Osteocyte (in vitro differentiated cells): ENCODE results near the gene GOT1. TPM values are rescaled to one million over a fixed set of nuclear protein-coding genes. Genes with fewer than 3 reads are reported as not detected.

Experiments
- DNase-seq: peaks from one replicate; pipeline ENCODE4 v3.0.0; 2021; ENCODE audit warnings: mixed read lengths; ENCODE audit not compliant: unreplicated experiment; ENCODE audit errors: extremely low spot score
- H3K27ac Mint-ChIP-seq: one replicate; pipeline ENCODE4 v1.8.0; 2021; ENCODE audit warnings: mild to moderate bottlenecking, mixed read lengths; ENCODE audit not compliant: unreplicated experiment
- H3K27me3 Mint-ChIP-seq: one replicate; pipeline ENCODE4 v1.8.0; 2021; ENCODE audit warnings: mixed read lengths; ENCODE audit not compliant: unreplicated experiment
- H3K36me3 Mint-ChIP-seq: one replicate; pipeline ENCODE4 v1.8.0; 2021; ENCODE audit warnings: mixed read lengths; ENCODE audit not compliant: unreplicated experiment
- H3K4me1 Mint-ChIP-seq: one replicate; pipeline ENCODE4 v1.8.0; 2021; ENCODE audit warnings: mixed read lengths; ENCODE audit not compliant: unreplicated experiment
- H3K4me3 Mint-ChIP-seq: one replicate; pipeline ENCODE4 v1.8.0; 2021; ENCODE audit warnings: mild to moderate bottlenecking, moderate library complexity, mixed read lengths; ENCODE audit not compliant: unreplicated experiment
- H3K9me3 Mint-ChIP-seq: one replicate; pipeline ENCODE4 v1.8.0; 2021; ENCODE audit warnings: mixed read lengths; ENCODE audit not compliant: unreplicated experiment
- CTCF ChIP-seq: fragments of 200-600 bp; sonication (generic); IDR thresholded peaks from 2 replicates; pipeline ENCODE4 v1.5.0; 2021; ENCODE audit warnings: antibody characterized with exemption, mild to moderate bottlenecking, moderate library complexity
- total RNA-seq: library from RNA; stranded (reverse); gene quantifications from 2 replicates; pipeline ENCODE4 v1.2.1, GENCODE V29; 2021

The GOT1 gene
- total RNA-seq, 1 donor from 2014 or later: 31.5 TPM

DNA sequence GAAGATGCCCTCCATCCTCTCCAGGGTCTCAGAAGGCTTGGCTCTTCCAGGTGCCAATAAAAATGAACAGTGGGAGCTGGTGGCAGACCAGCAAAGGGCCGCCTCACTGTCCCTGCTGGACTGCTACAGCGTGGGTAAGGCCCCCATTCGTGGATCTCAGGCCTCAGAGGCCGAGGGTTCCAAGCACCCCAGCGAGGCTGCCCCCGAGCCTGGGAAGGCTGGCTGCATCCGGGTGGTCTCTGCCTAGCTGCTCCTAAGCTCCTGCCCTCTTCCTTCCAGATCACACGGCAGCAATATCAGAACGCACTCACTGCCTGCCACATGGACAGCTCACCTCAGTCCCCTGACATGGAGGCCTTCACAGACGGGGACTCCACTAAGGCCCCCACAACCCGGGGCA is 42.9 kb downstream of the GOT1 start:
- no peak for DNase-seq
- H3K27ac Mint-ChIP-seq: no peak overlapping the region
- no peaks in the 10 kb centered on the region for H3K36me3 Mint-ChIP-seq
- no peak overlapping the region for H3K4me3 Mint-ChIP-seq
- peaks cover 12% of the 10 kb centered on the region for H3K4me1 Mint-ChIP-seq
- peaks cover 14% of the 10 kb centered on the region for H3K27me3 Mint-ChIP-seq
- no peaks in the 10 kb centered on the region for H3K9me3 Mint-ChIP-seq
- TF ChIP-seq CTCF: no peak

DNA sequence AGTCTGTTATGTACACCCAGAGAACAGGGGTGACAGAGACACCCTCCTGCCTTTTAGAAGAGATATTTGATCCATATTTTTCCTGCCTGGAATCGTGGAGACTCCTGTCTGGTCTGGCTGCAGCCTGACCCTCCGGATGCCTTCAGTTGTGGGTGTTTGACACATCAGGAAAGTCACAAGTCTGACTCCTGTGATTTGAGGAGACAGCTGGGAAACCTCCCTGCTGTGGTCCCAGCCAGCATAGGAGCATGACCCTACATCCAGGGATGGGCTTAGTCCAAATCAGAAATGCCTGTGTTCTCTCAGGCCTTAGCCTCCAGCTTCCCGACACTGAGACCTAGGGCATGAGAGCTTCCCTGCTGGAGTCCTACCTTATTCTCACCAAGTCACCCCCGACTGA is 43.4 kb downstream of the GOT1 start:
- DNase-seq: no peak
- Mint-ChIP-seq H3K4me3 (no peak overlapping the region), H3K27ac (no peak overlapping the region), H3K4me1 (peaks cover 7% of the 10 kb centered on the region), H3K36me3 (no peaks in the 10 kb centered on the region), H3K27me3 (peaks cover 14% of the 10 kb centered on the region), H3K9me3 (no peaks in the 10 kb centered on the region)
- TF ChIP-seq CTCF: no peak

GRCh38 chr10:99382176-99382575 is 48.2 kb downstream of the GOT1 start:
- no peak overlapping the region for H3K27ac Mint-ChIP-seq
- DNase-seq: no peak
- no peak for TF ChIP-seq CTCF
- no peak overlapping the region for H3K4me3 Mint-ChIP-seq
- no peaks in the 10 kb centered on the region for H3K9me3 Mint-ChIP-seq
- peaks cover 16% of the 10 kb centered on the region for H3K27me3 Mint-ChIP-seq
- peaks cover 3% of the 10 kb centered on the region for H3K4me1 Mint-ChIP-seq
- no peaks in the 10 kb centered on the region for H3K36me3 Mint-ChIP-seq

- no peak for DNase-seq
- Mint-ChIP-seq H3K36me3 (no peaks in the 10 kb centered on the region), H3K9me3 (no peaks in the 10 kb centered on the region), H3K27ac (no peak overlapping the region), H3K4me1 (peaks cover 23% of the 10 kb centered on the region), H3K4me3 (no peak overlapping the region), H3K27me3 (peaks cover 3% of the 10 kb centered on the region)
- TF ChIP-seq CTCF: no peak
Observed at GRCh38 chr10:99375426-99375825, 55.0 kb downstream of the GOT1 start.

DNA sequence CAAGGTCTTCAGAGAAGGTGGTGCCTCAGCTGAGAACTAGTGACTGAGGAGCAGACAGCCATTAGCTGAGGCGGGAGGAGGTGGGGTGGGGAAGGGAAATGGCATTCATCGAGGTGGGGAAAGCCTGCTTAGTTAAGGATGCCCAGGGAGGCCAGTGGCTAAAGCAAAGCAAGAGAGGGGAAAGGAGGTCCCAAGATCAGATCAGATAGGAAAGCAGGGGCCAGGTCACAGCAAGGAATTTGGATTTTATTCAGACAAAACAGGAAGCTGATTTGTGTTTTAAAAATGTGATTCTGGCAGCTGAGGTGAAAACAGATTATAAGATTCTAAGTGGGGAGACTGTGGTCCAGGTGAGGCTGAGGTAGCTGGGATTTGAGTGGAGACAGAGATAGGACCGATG is 55.5 kb downstream of the GOT1 start:
- Mint-ChIP-seq H3K27me3 (peaks cover 3% of the 10 kb centered on the region), H3K4me3 (no peak overlapping the region), H3K27ac (no peak overlapping the region), H3K4me1 (peaks cover 23% of the 10 kb centered on the region), H3K36me3 (no peaks in the 10 kb centered on the region), H3K9me3 (no peaks in the 10 kb centered on the region)
- TF ChIP-seq CTCF: no peak
- DNase-seq: no peak
